GM18867 (cell line): ENCODE measurements around the gene OR4C3.
A peak's percentile ranks its signal among the peaks of the same experiment; 100 is the strongest.
"Not testable (repeated sequence)": the region's sequence is repeated elsewhere in the genome, so short reads cannot be mapped to it uniquely, and the experiment has no call there.

ENCODE experiments used
- ATAC-seq: cut with Tn5 transposase; IDR thresholded peaks from one replicate; pipeline ENCODE4 v1.9.1; 2021; ENCODE audit warnings: mild to moderate bottlenecking, moderate library complexity; ENCODE audit not compliant: unreplicated experiment

The OR4C3 gene

DNA sequence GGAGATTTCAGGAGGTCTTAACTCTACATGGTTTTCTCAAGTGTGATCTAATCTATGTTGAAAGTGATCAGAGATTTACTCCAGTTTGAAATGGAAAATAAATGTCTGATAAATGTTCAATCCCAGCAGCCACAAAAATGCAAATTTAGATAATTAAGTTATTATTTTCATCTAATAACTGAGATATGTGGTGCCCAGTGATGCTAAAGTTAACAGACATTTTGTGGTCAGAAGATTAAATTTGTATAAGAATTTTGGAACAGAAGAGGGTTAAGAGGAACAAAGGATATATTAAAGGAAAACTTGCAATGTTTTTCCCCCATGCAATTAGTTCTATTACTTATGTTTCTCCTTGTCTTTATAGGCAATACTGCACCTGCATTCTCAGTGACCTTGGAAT lies at the start of gene OR4C3:
TSS of gene OR4C3 (plus strand) at position 301 of the 400 bp plus-strand sequence. CDS start 102 bp downstream, outside the sequence.
- ATAC-seq = not testable (repeated sequence)

DNA sequence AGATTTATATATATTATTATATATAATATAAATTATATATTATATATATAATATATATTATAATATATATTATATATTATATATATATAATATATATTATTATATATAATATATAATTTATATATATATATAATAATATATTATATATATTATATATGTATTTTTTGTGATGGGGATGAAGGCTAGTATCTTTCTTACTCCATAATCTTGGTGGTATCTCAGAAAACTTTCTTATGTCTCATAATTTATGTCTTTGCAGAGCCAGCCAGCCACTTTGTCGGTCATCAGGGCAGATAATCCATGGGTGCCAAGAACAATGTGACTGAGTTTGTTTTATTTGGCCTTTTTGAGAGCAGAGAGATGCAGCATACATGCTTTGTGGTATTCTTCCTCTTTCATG lies 18.8 kb upstream of the OR4C3 start, which contains the start of gene OR4S1:
TSS of gene OR4S1 (plus strand) at position 301 of the 400 bp plus-strand sequence. CDS start at position 301, 0 bp downstream.
- ATAC-seq = no peak

DNA sequence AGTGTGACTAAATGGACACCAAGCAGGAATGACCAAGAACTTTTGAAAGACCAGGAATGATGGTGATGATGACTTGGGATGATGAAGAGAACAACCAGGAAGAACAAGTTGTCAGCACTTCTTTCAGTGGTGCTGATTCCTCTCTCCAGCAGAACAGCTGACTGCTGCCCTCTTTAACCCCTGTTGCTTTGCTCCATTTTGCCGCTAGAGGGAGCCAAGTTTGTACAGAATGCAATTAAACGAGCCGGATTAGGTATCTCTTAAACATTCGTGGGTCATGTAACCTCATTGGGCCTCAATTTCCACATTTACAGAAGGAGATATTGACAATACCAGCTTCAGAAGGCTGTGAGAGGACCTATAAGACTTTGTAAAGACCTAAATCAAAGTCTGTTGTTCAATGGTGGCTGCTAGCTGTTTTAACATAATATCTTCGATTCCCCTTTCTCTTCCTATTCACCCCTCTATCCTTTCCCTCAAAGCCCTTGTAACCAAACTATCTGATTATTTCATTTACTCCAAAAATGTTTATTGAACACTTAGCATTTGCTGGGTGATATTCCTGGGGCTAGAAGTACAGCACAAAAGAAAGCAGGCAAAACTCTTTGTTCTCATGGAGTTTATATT lies 16.8 kb upstream of the OR4C3 start:
- ATAC-seq = peak; percentile 92

DNA sequence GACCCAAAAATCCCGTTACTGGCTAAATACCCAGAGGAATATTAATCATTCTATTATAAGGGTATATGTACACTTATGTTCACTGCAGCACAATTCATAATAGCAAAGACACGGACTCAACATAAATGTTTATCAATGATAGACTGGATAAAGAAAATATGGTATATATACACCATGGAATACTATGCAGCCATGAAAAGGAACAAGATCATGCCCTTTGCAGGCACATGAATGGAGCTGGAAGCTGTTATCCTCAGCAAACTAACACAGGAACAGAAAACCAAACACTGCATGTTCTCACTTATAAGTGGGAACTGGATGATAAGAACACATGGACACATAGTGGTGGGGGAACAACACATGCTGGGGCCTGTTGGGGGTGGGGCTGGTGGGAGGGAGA lies 11.1 kb upstream of the OR4C3 start:
- not testable (repeated sequence) for ATAC-seq

DNA sequence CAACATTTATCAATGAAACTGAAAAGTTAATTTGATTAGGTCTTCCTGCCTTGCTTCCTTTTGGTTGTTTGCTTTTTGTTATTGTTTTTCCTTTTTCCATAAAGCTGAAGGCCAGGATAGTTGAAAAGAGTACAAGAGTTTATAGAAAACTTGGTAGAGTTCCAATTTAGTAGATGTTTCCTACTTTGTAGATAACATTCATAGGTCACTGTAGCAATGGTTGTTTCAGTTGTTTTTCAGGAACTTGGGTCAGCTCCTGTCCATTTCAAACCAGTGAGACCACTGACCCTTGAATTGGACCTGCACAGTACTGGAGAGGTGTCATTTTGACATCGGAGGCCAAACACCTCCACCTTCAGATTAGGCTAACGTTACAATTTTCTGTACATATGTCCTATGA lies 4.9 kb upstream of the OR4C3 start:
- ATAC-seq = not testable (repeated sequence)

DNA sequence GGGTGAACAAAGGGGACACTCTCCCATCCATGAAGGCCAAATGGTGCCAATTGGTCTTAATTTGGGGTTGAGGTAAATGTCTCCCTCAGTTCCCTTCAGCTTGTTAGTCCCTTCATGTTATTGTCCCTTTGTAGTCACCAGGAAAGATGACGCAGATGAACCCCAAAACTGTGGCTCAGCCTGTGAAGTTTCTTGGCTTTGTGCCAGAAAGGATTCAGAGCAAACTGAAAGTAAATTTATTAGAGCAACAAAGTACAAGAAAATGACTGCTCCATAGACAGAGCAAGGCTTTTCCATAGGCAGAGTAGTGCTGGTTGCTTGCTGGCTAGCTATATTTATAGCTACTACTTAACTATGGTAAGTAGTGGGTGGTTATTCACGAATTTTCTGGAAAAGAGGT lies 16.7 kb downstream of the OR4C3 start:
- no peak for ATAC-seq

DNA sequence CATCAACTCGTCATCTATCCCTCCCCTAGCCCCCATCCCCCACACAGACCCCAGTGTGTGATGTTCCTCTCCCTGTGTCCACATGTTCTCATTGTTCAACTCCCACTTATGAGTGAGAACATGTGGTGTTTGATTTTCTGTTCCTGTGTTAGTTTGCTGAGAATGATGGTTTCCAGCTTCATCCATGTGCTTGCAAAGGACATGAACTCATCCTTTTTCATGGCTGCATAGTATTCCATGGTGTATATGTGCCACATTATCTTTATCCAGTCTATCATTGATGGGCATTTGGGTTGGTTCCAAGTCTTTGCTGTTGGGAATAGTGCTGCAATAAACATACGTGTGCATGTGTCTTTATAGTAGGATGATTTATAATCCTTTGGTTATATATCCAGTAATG lies 17.8 kb downstream of the OR4C3 start:
- ATAC-seq = not testable (repeated sequence)

DNA sequence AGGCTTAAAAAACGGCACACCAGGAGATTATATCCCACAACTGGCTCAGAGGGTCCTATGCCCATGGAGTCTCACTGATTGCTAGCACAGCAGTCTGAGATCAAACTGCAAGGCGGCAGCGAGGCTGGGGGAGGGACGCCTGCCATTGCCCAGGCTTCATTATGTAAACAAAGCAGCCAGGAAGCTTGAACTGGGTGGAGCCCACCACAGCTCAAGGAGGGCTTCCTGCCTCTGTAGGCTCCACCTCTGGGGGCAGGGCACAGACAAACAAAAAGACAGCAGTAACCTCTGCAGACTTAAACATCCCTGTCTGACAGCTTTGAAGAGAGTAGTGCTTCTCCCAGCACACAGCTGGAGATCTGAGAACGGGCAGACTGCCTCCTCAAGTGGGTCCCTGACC lies 21.6 kb downstream of the OR4C3 start:
- ATAC-seq = not testable (repeated sequence)

DNA sequence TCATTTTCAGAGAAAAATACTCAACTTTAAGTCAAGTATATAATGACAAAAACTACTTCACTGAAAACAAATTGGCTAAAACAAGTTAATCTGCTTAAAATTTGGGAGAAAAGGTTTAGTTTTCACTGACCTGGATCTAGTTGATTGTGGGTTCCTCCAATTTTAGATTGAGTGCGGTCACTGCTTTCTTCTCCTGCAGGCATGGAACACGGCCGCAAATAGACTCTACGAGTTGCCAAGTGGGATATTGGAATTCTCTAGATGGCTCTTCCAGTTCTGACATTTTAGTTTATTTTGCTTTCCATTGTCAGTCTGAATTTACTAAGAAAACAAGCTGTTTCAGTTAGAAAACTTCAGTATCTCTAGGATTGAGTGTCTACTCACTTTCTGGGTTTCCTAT lies 29.3 kb downstream of the OR4C3 start:
- ATAC-seq = no peak

DNA sequence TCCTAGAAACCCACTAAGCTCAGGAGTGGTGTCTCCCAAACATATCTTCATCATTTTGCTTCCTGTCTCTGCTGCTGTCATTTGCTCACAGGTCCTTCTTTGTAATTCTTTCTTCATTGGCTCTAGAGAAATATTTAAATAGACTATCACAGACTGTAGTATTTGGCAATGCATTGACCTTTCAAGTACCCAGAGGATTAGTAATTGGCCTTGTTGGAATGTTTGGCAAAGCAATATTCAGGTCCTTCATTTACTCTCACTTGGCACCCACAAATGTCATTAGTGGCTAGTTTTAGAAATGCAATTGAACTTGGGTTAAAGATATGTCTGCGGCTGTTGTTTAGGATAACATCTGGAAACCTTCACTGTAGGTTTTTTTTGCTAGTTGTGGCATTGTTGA lies 30.0 kb downstream of the OR4C3 start:
- no peak for ATAC-seq

DNA sequence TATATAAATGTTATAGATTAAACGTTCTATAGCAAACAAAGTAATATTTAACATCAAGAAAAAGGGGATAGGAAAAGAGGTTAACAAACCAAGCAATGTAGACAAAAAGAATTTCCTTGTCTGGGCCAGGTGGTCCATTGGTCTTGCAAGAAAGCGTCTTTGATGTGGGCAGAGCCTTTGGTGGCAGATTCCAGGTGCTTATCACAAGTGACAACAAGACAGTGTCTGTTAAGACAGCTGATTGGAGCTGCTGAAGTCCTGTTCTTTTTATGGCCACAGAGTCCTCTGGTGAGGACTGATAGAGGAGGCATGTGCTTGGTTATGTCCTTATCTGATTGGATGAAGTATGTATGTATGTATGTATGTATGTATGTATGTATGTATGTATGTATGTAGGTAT lies 36.6 kb downstream of the OR4C3 start:
- not testable (repeated sequence) for ATAC-seq

DNA sequence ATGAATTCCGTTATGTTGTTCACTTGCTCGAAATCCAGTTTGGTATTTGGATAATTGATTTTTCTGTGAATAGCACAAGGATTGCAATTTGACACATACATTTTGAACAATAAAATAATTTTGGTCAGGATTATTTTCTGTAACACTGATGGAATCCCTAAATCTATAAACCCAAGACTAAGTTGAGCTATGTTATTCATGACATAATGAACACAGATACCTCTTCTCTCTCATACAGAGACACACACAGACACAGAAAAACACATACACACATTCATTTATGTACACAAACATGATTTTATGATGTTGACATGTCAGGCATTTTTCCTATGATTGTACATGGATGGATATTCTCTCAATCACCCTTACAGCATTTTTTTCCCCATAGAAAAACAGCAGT lies 41.6 kb downstream of the OR4C3 start, which contains the start of gene OR4C5:
TSS of gene OR4C5 (minus strand) at position 101 of the 400 bp plus-strand sequence. CDS start at position 101, 0 bp downstream.
- no peak for ATAC-seq
